ENCODE data around the gene SNX18. TPM values are rescaled to one million over a fixed set of nuclear protein-coding genes. Genes with fewer than 3 reads are reported as not detected.
A peak's percentile ranks its signal among the peaks of the same experiment; 100 is the strongest.

The SNX18 gene
- total and polyA plus RNA-seq, 4 donors, result 5.5 to 43.4 (median 35.0) TPM

DNA sequence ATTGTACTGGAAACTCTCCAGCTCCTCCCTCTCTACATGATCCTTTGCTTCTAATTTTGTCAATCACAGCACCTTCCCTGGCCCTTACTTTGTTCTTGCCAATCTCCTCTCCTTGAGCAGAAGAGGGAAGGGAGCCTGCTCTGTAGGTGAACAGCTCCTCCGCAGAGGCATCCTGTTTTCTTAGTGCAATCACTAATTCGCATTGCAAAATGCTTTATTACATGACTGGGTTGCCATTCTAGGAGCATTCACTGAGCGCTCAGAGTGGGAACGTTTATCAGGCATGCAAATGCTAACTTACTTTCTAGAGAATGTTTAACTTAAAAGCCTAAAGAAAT lies 416 bp upstream of the SNX18 start:
- DNase-seq, result no peak
- WGBS, 2 donors, result 3 to 5% methylated on average over 4 of the region's 4 CpGs

GRCh38 chr5:54518146-54518817 lies 723 bp downstream of the SNX18 start:
- H3K27me3 ChIP-seq (ENCODE audit: control insufficient read depth in 3 of 3, insufficient read depth in 3 of 3, low read length in 2 of 3), result no peaks in the 10 kb centered on the region
- no peak overlapping the region for H3K9ac ChIP-seq (ENCODE audit: insufficient read depth in 1 of 2, low read length in 2 of 2)
- H3K4me1 ChIP-seq (ENCODE audit: control insufficient read depth in 5 of 5, insufficient read depth in 5 of 5, low read length in 5 of 5), result peaks cover 6 to 45% (median 14%) of the 10 kb centered on the region in 5 donors
- no peaks in the 10 kb centered on the region for H3K9me3 ChIP-seq (ENCODE audit: control insufficient read depth in 4 of 4, insufficient read depth in 3 of 4, low read length in 3 of 4)
- peak overlapping the region; percentile 87 for H3K4me3 ChIP-seq
- peak overlapping the region; percentile 92 to 98 for H3K27ac ChIP-seq (ENCODE audit: low read depth in 1 of 2, low read length in 1 of 2)
- 12 to 16% methylated on average over 70 to 79 of the region's 79 CpGs for WGBS, 2 donors
- peaks cover 0 to 12% (median 6%) of the 10 kb centered on the region in 4 donors for H3K36me3 ChIP-seq (ENCODE audit: control insufficient read depth in 4 of 4, insufficient read depth in 4 of 4, low read length in 4 of 4)
- ATAC-seq (ENCODE audit: insufficient read depth, low FRiP score) (peak; percentile 61), DNase-seq (peak in 2 of 3 donors; percentile 59 to 68)
- TF ChIP-seq, protein P1, sequence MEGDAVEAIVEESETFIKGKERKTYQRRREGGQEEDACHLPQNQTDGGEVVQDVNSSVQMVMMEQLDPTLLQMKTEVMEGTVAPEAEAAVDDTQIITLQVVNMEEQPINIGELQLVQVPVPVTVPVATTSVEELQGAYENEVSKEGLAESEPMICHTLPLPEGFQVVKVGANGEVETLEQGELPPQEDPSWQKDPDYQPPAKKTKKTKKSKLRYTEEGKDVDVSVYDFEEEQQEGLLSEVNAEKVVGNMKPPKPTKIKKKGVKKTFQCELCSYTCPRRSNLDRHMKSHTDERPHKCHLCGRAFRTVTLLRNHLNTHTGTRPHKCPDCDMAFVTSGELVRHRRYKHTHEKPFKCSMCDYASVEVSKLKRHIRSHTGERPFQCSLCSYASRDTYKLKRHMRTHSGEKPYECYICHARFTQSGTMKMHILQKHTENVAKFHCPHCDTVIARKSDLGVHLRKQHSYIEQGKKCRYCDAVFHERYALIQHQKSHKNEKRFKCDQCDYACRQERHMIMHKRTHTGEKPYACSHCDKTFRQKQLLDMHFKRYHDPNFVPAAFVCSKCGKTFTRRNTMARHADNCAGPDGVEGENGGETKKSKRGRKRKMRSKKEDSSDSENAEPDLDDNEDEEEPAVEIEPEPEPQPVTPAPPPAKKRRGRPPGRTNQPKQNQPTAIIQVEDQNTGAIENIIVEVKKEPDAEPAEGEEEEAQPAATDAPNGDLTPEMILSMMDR (IDR thresholded peaks at IDR 0.05; ENCODE audit: control extremely low read depth, extremely low read depth), result no peak

More for the DNA sequence above, 416 bp upstream of the SNX18 start:
- peak; percentile 4 for ATAC-seq (ENCODE audit: insufficient read depth, low FRiP score)
- Histone ChIP-seq H3K4me1 (ENCODE audit: control insufficient read depth in 5 of 5, insufficient read depth in 5 of 5, low read length in 5 of 5) (peaks cover 6 to 45% (median 10%) of the 10 kb centered on the region in 5 donors), H3K36me3 (ENCODE audit: control insufficient read depth in 4 of 4, insufficient read depth in 4 of 4, low read length in 4 of 4) (peaks cover 0 to 12% (median 5%) of the 10 kb centered on the region in 4 donors), H3K9ac (ENCODE audit: insufficient read depth in 1 of 2, low read length in 2 of 2) (peak overlapping the region in 1 of 2 donors; percentile 27), H3K4me3 (no peak overlapping the region), H3K27ac (ENCODE audit: low read depth in 1 of 2, low read length in 1 of 2) (no peak overlapping the region), H3K27me3 (ENCODE audit: control insufficient read depth in 3 of 3, insufficient read depth in 3 of 3, low read length in 2 of 3) (no peaks in the 10 kb centered on the region), H3K9me3 (ENCODE audit: control insufficient read depth in 4 of 4, insufficient read depth in 3 of 4, low read length in 3 of 4) (no peaks in the 10 kb centered on the region)
- TF ChIP-seq, protein P1 (IDR thresholded peaks at IDR 0.05; ENCODE audit: control extremely low read depth, extremely low read depth), result no peak

GRCh38 chr5:54518818-54519508 lies 1.4 kb downstream of the SNX18 start:
- no peak for ATAC-seq (ENCODE audit: insufficient read depth, low FRiP score)
- Histone ChIP-seq H3K4me1 (ENCODE audit: control insufficient read depth in 5 of 5, insufficient read depth in 5 of 5, low read length in 5 of 5) (peaks cover 6 to 47% (median 14%) of the 10 kb centered on the region in 5 donors), H3K9ac (ENCODE audit: insufficient read depth in 1 of 2, low read length in 2 of 2) (no peak overlapping the region), H3K9me3 (ENCODE audit: control insufficient read depth in 4 of 4, insufficient read depth in 3 of 4, low read length in 3 of 4) (no peaks in the 10 kb centered on the region), H3K4me3 (peak overlapping the region; percentile 87), H3K27me3 (ENCODE audit: control insufficient read depth in 3 of 3, insufficient read depth in 3 of 3, low read length in 2 of 3) (no peaks in the 10 kb centered on the region), H3K27ac (ENCODE audit: low read depth in 1 of 2, low read length in 1 of 2) (peak overlapping the region; percentile 92 to 98), H3K36me3 (ENCODE audit: control insufficient read depth in 4 of 4, insufficient read depth in 4 of 4, low read length in 4 of 4) (peaks cover 0 to 12% (median 6%) of the 10 kb centered on the region in 4 donors)
- TF ChIP-seq, protein P1 (IDR thresholded peaks at IDR 0.05; ENCODE audit: control extremely low read depth, extremely low read depth), result no peak
- WGBS, 2 donors, result 88 to 92% methylated on average over 50 of the region's 50 CpGs
- no peak for DNase-seq
